Stimulated activated CD4-positive, alpha-beta T cell treated with anti-CD3 and anti-CD28 coated beads, TNF-alpha, amount 100 ng/mL, for 4 hours (primary cell): ENCODE results near the gene SPON2.

Experiments
- DNase-seq, 3 experiments: peaks; one replicate each; pipeline ENCODE4 v3.0.0-alpha.2; 2020; ENCODE audit warnings: low read depth in 3 of 3

Gene SPON2

DNA sequence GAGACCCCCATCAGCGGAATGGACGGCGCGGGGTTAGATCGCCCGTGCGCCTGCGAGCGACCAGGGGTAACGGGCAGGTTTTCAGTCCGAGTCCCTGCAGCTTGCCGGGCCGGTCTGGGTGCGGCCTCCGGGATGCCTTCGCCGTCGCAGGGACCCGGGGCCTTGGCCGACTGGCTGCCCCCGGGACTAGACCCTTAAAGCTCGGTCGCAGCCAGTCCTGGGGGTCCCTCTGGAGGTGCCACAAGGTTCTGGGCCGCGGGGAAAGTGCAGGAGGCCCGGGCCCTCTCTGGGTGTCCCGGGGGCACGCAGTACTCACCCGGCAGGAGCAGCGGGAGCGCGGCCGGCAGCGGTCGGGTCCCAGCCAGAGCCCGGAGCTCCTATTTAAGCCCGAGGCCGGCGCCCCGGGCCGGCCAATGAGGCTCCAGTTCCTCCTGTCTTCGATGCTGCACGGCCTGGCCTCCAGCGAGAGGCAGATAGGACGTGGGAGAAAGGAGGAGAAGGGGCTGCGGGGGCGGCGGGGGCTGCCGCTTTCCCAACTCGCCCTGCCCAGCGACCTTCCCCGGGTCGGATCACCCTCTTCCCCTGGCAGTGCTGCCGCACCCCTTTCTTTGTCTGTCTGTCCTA lies at the start of gene SPON2:
Gene SPON2, minus strand, starts transcription at position 356 of the 624 bp plus-strand sequence.
- DNase-seq = no peak

DNA sequence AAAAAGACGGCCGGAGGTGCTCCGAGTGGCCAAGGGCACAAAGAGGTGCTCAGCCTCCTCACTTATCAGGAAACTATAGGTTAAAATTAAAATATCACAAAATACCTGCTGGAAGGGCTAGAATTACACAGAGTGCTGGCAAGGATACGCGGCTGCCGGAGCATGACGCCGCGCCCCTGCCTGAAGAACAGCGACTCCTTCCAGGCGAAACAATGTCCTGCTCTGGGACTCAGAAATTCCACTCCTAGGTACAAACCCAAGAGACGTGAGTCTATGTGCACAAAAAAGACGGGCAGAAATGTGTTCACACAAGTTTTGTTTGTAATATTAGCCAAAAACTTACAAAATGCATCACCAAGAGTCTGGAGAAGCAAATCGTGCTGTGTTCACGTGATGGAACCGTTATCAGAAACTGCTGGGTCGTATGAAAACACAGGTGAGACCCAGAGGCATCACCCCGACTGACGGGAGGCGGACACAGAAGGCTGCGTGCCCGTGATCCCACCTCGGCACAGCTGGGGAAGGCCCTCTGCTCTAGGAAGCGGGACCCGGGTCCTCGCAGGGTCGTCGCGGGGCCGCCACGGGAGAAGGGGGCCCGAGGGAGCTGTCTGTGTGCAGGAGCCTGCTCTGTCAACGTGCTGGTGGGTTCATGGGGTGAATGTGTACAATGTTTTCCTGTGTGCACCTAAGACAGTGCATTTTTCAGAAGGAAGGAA lies 48.9 kb upstream of the SPON2 start:
- no peak for DNase-seq

- no peak for DNase-seq
Observed at GRCh38 chr4:1220566-1220965, 48.2 kb upstream of the SPON2 start.

- no peak for DNase-seq
Observed at GRCh38 chr4:1219566-1219950, 47.2 kb upstream of the SPON2 start.

- DNase-seq = no peak
Observed at GRCh38 chr4:1218634-1219565, 46.5 kb upstream of the SPON2 start.

DNA sequence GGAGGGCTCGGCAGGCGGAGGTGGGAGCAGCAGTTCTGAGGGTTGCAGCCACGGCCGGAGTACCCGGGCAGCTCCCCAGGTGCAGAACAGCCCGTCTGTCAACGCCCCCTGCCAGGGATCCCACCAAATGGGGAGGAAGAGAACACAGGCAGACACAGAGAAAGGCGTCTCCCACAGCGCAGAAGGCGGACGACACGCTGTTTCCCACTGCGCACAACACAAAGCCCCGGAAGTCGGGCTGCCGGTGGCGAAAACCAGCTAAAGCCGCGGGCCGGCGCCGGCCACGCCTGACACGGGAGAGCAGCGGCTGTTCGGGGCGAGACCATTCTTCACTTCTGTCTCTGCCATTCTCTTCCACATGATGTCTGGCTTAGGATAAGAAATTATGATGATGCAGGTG lies 45.0 kb upstream of the SPON2 start:
- DNase-seq = no peak

DNA sequence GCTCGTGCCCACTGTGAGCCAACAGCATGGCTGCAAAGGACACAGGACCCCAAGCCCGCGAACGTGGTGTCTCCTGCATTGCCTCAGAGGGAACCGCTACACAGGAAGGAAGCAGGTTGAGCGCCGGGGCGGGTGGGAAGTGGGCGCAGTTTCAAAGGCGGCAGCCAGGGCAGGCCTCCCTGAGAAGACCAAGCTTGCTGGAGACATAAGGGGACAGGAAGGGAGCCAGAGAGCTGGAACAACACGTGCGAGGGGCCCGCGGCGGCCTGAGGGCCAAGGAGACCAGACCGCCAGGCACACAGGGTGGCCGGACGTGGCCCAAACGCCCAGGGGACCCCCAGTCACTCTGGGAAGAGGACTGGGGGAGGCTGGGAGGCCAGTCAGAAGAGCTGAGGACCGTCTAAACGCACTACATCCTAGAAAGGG lies 44.5 kb upstream of the SPON2 start:
- peak; percentile 29 to 44 (median 33) for DNase-seq

DNA sequence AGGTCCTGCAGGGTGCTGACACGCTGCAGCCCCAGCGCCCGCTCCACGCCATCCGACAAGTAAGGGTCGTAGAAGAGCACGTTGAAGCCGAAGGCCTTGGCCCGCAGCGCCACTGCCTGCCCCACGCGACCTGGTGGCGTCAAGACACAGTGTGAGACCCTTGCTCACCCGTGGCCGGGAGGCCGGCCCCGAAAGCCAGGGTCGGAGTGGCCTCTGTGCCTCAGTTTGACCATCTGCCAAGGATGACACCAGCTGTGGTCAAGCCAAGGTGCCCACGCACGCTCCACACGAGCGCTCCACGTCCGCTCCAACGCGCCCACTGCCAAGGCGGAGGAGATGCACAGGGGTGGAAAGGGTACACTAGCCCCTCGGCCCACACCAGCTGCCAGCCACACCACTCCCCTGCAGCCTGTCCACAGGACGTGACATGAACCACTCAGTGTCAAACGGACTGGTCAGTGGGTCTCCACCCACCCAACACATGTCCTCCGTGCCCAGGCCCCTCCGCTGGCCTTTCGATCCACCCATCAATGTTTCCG lies 43.8 kb upstream of the SPON2 start:
- DNase-seq = no peak

DNA sequence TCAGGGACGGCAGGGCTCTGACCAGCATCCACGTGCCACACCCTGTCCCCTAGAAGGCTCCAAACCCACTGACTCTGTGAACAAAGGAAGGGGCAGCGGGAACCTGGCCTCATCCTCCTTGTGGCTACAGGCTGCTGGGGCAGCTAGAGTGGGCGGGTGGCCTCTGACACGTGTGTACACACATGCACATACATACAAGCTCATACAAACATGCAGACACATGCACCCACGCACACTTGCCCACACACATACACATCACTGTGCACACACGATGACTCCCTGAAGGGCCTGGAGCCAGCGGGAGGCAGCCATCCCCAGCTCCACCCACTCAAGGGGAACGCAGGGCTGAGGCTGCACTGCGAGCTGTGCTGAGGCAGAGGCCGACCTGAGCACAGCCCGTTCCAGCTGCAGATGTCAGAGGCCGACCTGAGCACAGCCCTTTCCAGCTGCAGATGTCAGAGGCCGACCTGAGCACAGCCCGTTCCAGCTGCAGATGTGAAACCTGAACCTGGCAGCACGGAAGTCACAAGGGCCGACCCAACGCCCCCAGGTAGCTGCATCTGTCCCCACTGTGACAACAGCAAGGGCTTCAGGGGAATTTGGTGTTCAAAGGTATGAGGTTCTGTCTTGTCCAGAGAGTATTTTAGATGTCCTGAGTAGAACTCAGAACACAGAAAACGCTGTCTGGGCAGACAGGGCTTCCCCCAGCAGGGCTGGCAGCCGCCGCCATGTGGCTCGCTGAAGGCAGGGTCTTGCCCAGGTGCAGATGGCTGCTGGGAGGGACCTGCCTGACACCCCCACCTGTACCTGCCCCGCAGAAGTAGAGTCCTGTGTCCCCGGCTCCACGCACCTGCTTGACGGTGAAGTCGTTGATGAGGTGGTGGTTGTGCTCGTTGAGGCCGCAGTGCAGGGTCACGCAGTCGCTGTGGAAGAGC lies 43.0 kb upstream of the SPON2 start:
- DNase-seq = no peak

GRCh38 chr4:1214101-1215095 lies 42.0 kb upstream of the SPON2 start:
- DNase-seq = no peak

DNA sequence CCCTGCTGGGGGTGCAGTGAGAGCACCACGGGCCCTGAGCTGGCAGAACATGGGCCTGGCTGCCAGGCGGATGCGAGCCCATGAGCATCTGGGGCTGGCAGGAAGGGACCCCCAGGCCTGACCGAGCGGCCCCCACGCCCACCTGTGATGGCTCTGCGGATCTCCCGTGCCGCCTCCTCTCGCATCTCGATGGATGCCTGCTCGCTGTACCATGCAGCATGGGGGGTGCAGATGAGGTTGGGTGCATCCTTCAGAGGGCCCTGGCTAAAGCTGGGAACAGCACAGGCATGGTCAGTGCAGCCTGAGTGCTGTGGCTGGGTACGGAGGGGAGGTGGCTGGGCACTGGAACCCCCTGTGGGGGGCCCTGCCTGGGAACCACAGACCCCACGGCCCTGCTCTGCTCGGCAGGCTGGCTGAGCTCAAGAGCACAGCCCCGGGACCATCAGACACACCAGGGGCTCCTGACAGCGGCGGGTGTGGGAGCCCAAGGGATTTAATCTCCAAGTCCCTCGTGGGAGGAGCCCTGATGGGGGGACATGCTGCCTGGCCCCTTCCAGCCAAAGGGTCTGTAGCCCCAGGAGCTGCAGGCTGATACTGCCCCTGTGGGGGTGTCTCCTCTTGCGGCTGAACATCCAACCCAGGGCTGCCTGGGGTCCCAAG lies 41.1 kb upstream of the SPON2 start:
- no peak for DNase-seq

GRCh38 chr4:1212546-1213335 lies 40.4 kb upstream of the SPON2 start:
- no peak for DNase-seq

GRCh38 chr4:1211891-1212545 lies 39.6 kb upstream of the SPON2 start:
- no peak for DNase-seq

- DNase-seq = no peak
Observed at GRCh38 chr4:1211371-1211770, 39.0 kb upstream of the SPON2 start.

GRCh38 chr4:1210971-1211370 lies 38.6 kb upstream of the SPON2 start:
- DNase-seq = no peak

DNA sequence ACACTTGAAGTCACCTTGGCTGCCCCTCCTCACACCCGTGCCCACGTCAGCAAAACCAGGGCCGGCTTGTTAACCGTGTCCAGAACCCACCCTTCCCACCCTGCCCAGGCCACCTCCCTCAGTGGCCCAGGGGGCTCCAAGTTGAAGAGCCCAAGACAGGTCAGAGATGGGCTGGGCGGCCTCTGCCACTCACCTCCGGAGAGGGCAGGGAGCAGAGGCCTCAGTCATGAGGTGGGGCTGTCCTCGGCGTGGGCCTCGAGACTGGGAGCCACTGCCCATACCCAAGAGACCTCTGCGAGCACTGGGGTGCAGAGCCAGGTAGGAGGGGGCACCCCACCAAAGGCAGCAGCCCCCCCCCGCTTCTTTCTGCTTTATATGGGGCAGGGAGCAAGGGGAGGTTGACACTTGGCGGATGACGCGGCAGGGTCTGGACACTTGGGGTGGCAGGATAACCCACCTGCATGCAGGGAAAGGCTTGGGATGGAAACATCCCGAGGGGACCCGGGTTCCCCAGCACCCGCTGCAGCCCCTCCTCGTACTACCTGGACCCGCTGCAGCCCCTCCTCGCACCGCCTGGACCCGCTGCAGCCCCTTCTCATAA lies 38.0 kb upstream of the SPON2 start:
- no peak for DNase-seq

GRCh38 chr4:1209821-1210220 lies 37.4 kb upstream of the SPON2 start:
- DNase-seq = no peak
